HG03432 (cell line): ENCODE data around the gene B9D1.

Experiments
- ATAC-seq: cut with Tn5 transposase; IDR thresholded peaks from one replicate; pipeline ENCODE4 v1.9.1; 2021; ENCODE audit warnings: mild to moderate bottlenecking, moderate library complexity; ENCODE audit not compliant: unreplicated experiment

B9D1 gene

GRCh38 chr17:19341641-19342610 lies 20.6 kb downstream of the B9D1 start:
- no peak for ATAC-seq

GRCh38 chr17:19341211-19341631 lies 21.3 kb downstream of the B9D1 start:
- no peak for ATAC-seq

- ATAC-seq = no peak
Observed at GRCh38 chr17:19339341-19339815, 23.1 kb downstream of the B9D1 start.

GRCh38 chr17:19338031-19338990 lies 24.2 kb downstream of the B9D1 start:
- no peak for ATAC-seq

GRCh38 chr17:19337712-19338023 lies 24.9 kb downstream of the B9D1 start:
- ATAC-seq = no peak

GRCh38 chr17:19336938-19337711 lies 25.4 kb downstream of the B9D1 start:
- no peak for ATAC-seq

- no peak for ATAC-seq
Observed at GRCh38 chr17:19335951-19336631, 26.4 kb downstream of the B9D1 start.

- no peak for ATAC-seq
Observed at GRCh38 chr17:19334331-19334730, 28.2 kb downstream of the B9D1 start.

GRCh38 chr17:19333736-19334290 lies 28.7 kb downstream of the B9D1 start:
- no peak for ATAC-seq

- no peak for ATAC-seq
Observed at GRCh38 chr17:19333132-19333440, 29.4 kb downstream of the B9D1 start.

GRCh38 chr17:19332371-19333131 lies 30.0 kb downstream of the B9D1 start:
- ATAC-seq = no peak

- ATAC-seq = no peak
Observed at GRCh38 chr17:19331543-19332245, 30.8 kb downstream of the B9D1 start.

GRCh38 chr17:19331134-19331533 lies 31.4 kb downstream of the B9D1 start:
- ATAC-seq = no peak

- ATAC-seq = no peak
Observed at GRCh38 chr17:19330271-19330670, 32.3 kb downstream of the B9D1 start.

GRCh38 chr17:19329839-19330238 lies 32.7 kb downstream of the B9D1 start:
- no peak for ATAC-seq

- no peak for ATAC-seq
Observed at GRCh38 chr17:19329136-19329535, 33.4 kb downstream of the B9D1 start.

GRCh38 chr17:19328441-19329061 lies 34.0 kb downstream of the B9D1 start:
- no peak for ATAC-seq
